ENCODE data around the gene OR1I1.

DNA sequence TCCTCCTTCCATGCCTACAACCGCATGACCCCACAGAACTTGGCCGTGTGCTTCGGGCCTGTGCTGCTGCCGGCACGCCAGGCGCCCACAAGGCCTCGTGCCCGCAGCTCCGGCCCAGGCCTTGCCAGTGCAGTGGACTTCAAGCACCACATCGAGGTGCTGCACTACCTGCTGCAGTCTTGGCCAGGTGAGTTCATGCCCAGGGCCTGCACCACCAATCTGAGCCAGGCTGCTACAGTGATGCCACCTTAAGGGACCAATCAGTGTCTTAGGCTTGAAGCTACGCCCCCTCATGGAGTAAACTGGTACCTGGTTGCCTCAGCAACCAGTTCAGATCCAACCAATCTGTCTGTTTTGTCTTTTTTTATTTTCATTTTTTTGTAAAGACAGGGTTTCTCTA, 30.4 kb downstream of the OR1I1 start:
- TF ChIP-seq, protein P1, sequence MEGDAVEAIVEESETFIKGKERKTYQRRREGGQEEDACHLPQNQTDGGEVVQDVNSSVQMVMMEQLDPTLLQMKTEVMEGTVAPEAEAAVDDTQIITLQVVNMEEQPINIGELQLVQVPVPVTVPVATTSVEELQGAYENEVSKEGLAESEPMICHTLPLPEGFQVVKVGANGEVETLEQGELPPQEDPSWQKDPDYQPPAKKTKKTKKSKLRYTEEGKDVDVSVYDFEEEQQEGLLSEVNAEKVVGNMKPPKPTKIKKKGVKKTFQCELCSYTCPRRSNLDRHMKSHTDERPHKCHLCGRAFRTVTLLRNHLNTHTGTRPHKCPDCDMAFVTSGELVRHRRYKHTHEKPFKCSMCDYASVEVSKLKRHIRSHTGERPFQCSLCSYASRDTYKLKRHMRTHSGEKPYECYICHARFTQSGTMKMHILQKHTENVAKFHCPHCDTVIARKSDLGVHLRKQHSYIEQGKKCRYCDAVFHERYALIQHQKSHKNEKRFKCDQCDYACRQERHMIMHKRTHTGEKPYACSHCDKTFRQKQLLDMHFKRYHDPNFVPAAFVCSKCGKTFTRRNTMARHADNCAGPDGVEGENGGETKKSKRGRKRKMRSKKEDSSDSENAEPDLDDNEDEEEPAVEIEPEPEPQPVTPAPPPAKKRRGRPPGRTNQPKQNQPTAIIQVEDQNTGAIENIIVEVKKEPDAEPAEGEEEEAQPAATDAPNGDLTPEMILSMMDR (IDR thresholded peaks at IDR 0.05), result peak; percentile 53
- TF ChIP-seq ZFX (IDR thresholded peaks at IDR 0.05; ENCODE audit: borderline replicate concordance), result no peak
